GM23248 (cell line): ENCODE measurements around the gene COL7A1. TPM values are rescaled to one million over a fixed set of nuclear protein-coding genes. Genes with fewer than 3 reads are reported as not detected.
"Not testable (repeated sequence)": the region's sequence is repeated elsewhere in the genome, so short reads cannot be mapped to it uniquely, and the experiment has no call there.

Source experiments
- DNase-seq: peaks from one replicate; pipeline ENCODE4 v3.0.0-alpha.2; 2015
- H2AFZ ChIP-seq: fragments of 200-600 bp; sonication (generic); 2 replicates; pipeline ENCODE4 v1.6.1; 2016; ENCODE audit warnings: antibody characterized with exemption
- H3F3A ChIP-seq: fragments of 200-600 bp; sonication (generic); 2 replicates; pipeline ENCODE4 v1.6.1; 2016; ENCODE audit warnings: mild to moderate bottlenecking, antibody characterized with exemption, mixed run types; ENCODE audit not compliant: insufficient read depth
- H3K27ac ChIP-seq: fragments of 200-600 bp; sonication (generic); 2 replicates; pipeline ENCODE4 v1.5.1; 2016; ENCODE audit warnings: mild to moderate bottlenecking
- H3K27me3 ChIP-seq: fragments of 200-600 bp; sonication (generic); replicated peaks from 2 replicates; pipeline ENCODE4 v1.6.1; 2016; ENCODE audit warnings: mild to moderate bottlenecking; ENCODE audit not compliant: insufficient read depth
- H3K36me3 ChIP-seq: fragments of 200-600 bp; sonication (generic); 2 replicates; pipeline ENCODE4 v1.6.1; 2016; ENCODE audit warnings: low read depth, mild to moderate bottlenecking
- H3K4me1 ChIP-seq: fragments of 200-600 bp; sonication (generic); 2 replicates; pipeline ENCODE4 v1.6.1; 2016; ENCODE audit warnings: mild to moderate bottlenecking; ENCODE audit not compliant: insufficient read depth
- H3K4me2 ChIP-seq: fragments of 200-600 bp; sonication (generic); one replicate; pipeline ENCODE4 v1.6.1; 2016; ENCODE audit warnings: mild to moderate bottlenecking; ENCODE audit not compliant: unreplicated experiment
- H3K4me3 ChIP-seq: fragments of 200-600 bp; sonication (generic); 2 replicates; pipeline ENCODE4 v1.5.1; 2016; ENCODE audit warnings: mild to moderate bottlenecking
- H3K79me2 ChIP-seq: fragments of 200-600 bp; sonication (generic); 2 replicates; pipeline ENCODE4 v1.6.1; 2016; ENCODE audit warnings: mild to moderate bottlenecking; ENCODE audit not compliant: insufficient read depth
- H3K9ac ChIP-seq: fragments of 200-600 bp; sonication (generic); 2 replicates; pipeline ENCODE4 v1.6.1; 2016; ENCODE audit warnings: mild to moderate bottlenecking
- H3K9me2 ChIP-seq: fragments of 200-600 bp; sonication (generic); 2 replicates; pipeline ENCODE4 v1.6.1; 2016; ENCODE audit warnings: mixed run types, mild to moderate bottlenecking, moderate library complexity; ENCODE audit not compliant: insufficient read depth
- H3K9me3 ChIP-seq: fragments of 200-600 bp; sonication (generic); one replicate; pipeline ENCODE4 v1.6.1; 2017; ENCODE audit warnings: low read depth
- H4K20me1 ChIP-seq: fragments of 200-600 bp; sonication (generic); 2 replicates; pipeline ENCODE4 v1.6.0; 2016; ENCODE audit not compliant: insufficient read depth
- EZH2 ChIP-seq: fragments of 200-600 bp; sonication (generic); IDR thresholded peaks from 2 replicates; pipeline ENCODE4 v1.6.1; 2018; ENCODE audit warnings: antibody characterized with exemption, mild to moderate bottlenecking; ENCODE audit not compliant: insufficient read depth, poor library complexity, severe bottlenecking
- EZH2phosphoT487 ChIP-seq: fragments of 200-600 bp; sonication (generic); IDR thresholded peaks from 2 replicates; pipeline ENCODE4 v1.6.1; 2018; ENCODE audit warnings: antibody characterized with exemption, moderate library complexity, mild to moderate bottlenecking, low read depth; ENCODE audit not compliant: insufficient read depth
- WGBS, 2 experiments: methylation state at CpG; one replicate each; pipeline ENCODE4 v1.1.6; 2015 to 2017; ENCODE audit warnings: low lambda C conversion rate in 2 of 2, low coverage in 1 of 2; ENCODE audit errors: missing lambda C conversion rate in 2 of 2; 5-methylcytosine and 5-hydroxymethylcytosine counted together
- in situ Hi-C: fragments of 300-500 bp; cut with MboI; formaldehyde crosslinking; loops from 2 replicates; pipeline ENCODE4 v1.15.0; 2020
- polyA plus RNA-seq: library from polyadenylated mRNA; unstranded; fragments of >200 nt; fragmentation: Nextera tagmentation; extraction: Ambion mirVana; gene quantifications from 2 replicates; pipeline ENCODE4 v1.2.1, GENCODE V29; 2016
- total RNA-seq: library from RNA; depleted of rRNA; stranded (reverse); fragments of >200 nt; shearing (Covaris generic); gene quantifications from 2 replicates; pipeline ENCODE4 v1.2.3, GENCODE V29; 2014

The COL7A1 gene
- total and polyA plus RNA-seq, 2 experiments from 2014 or later = 11.2 to 33.6 TPM

- H3K9me2 ChIP-seq = no peaks in the 10 kb centered on the region
- DNase-seq = no peak
- H4K20me1 ChIP-seq = no peaks in the 10 kb centered on the region
These were observed 42.8 kb downstream of the COL7A1 start for GRCh38 chr3:48552111-48552951.

GRCh38 chr3:48551651-48552050, 43.5 kb downstream of the COL7A1 start:
- not testable (repeated sequence) for H3K4me2 ChIP-seq, H3F3A ChIP-seq, DNase-seq, H3K4me3 ChIP-seq, H3K4me1 ChIP-seq, H4K20me1 ChIP-seq, H3K27ac ChIP-seq, H3K36me3 ChIP-seq, H3K9me2 ChIP-seq, H2AFZ ChIP-seq, H3K9ac ChIP-seq, H3K9me3 ChIP-seq, H3K27me3 ChIP-seq
- in situ Hi-C loops = loop anchor here (5.0 kb wide), 1 partner anchor 84 kb away; a partner anchor contains a TSS
- 89 to 92% methylated on average over 7 of the region's 7 CpGs for WGBS, 2 experiments
- H3K79me2 ChIP-seq = peaks cover 10% of the 10 kb centered on the region

More at GRCh38 chr3:48552111-48552951, 42.8 kb downstream of the COL7A1 start:
- H3K4me2 ChIP-seq = no peak overlapping the region
- TF ChIP-seq EZH2phosphoT487 = no peak
- no peak for TF ChIP-seq EZH2
- H3K27ac ChIP-seq = no peak overlapping the region
- no peak overlapping the region for H3K9ac ChIP-seq
- H2AFZ ChIP-seq = no peak overlapping the region
- peaks cover 10% of the 10 kb centered on the region for H3K79me2 ChIP-seq
- H3K4me3 ChIP-seq = no peak overlapping the region
- no peaks in the 10 kb centered on the region for H3K9me3 ChIP-seq
- no peaks in the 10 kb centered on the region for H3K27me3 ChIP-seq
- H3K36me3 ChIP-seq = no peaks in the 10 kb centered on the region
- 0 out of 2 replicates have a peak, but pooled peaks cover 6% of the 10 kb centered on the region for H3F3A ChIP-seq
- WGBS, 2 experiments = 86 to 90% methylated on average over 14 of the region's 14 CpGs
- H3K4me1 ChIP-seq = no peaks in the 10 kb centered on the region
- in situ Hi-C loops = loop anchor here (5.0 kb wide), 1 partner anchor 85 kb away; a partner anchor contains a TSS

GRCh38 chr3:48548729-48549705, 46.1 kb downstream of the COL7A1 start:
- H3K9me3 ChIP-seq = no peaks in the 10 kb centered on the region
- H3K4me1 ChIP-seq = no peaks in the 10 kb centered on the region
- H3K79me2 ChIP-seq = no peaks in the 10 kb centered on the region
- no peaks in the 10 kb centered on the region for H4K20me1 ChIP-seq
- no peaks in the 10 kb centered on the region; the same call in 1 of the 2 replicates for H3K36me3 ChIP-seq
- no peaks in the 10 kb centered on the region for H3K9me2 ChIP-seq
- WGBS, 2 experiments = 53 to 59% methylated on average over 8 to 10 of the region's 10 CpGs
- H3K27ac ChIP-seq = no peak overlapping the region
- no peak overlapping the region for H2AFZ ChIP-seq
- in situ Hi-C loops = no loop called here
- 0 out of 2 replicates have a peak, but pooled peaks cover 2% of the 10 kb centered on the region for H3F3A ChIP-seq
- no peak for TF ChIP-seq EZH2
- no peak for TF ChIP-seq EZH2phosphoT487
- peak; percentile 83 for DNase-seq
- H3K27me3 ChIP-seq = no peaks in the 10 kb centered on the region
- H3K4me2 ChIP-seq = no peak overlapping the region
- H3K9ac ChIP-seq = no peak overlapping the region
- no peak overlapping the region for H3K4me3 ChIP-seq

DNA sequence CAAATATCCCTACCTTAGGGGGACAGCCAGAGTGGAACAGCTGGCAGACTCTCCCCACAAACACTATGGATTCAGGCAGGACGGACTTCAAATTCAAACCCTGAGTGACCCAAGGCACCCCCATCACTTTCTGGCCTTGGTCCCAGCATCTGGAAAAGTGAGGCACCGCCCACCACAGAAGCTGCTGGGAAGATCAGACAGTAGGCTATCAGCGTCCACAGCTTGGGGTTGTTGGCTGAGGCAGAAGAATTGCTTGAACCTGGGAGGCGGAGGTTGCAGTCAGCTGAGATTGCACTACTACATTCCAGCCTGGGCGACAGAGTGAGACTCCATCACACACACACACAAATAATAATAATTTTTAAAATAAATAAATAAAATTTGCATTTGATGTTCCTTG, 47.0 kb downstream of the COL7A1 start:
- DNase-seq = no peak
- no peaks in the 10 kb centered on the region for H3K79me2 ChIP-seq
- H3K27me3 ChIP-seq = no peaks in the 10 kb centered on the region
- no peaks in the 10 kb centered on the region for H4K20me1 ChIP-seq
- no peak for TF ChIP-seq EZH2phosphoT487
- TF ChIP-seq EZH2 = no peak
- 0 out of 2 replicates have a peak, but pooled peaks cover 2% of the 10 kb centered on the region for H3F3A ChIP-seq
- WGBS, 2 experiments = 66% methylated on average over 5 of the region's 5 CpGs
- in situ Hi-C loops = no loop called here
- no peaks in the 10 kb centered on the region for H3K9me3 ChIP-seq
- H3K9ac ChIP-seq = no peak overlapping the region
- H3K4me3 ChIP-seq = no peak overlapping the region
- no peaks in the 10 kb centered on the region; the same call in 1 of the 2 replicates for H3K36me3 ChIP-seq
- no peak overlapping the region for H3K27ac ChIP-seq
- no peaks in the 10 kb centered on the region for H3K9me2 ChIP-seq
- no peak overlapping the region for H3K4me2 ChIP-seq
- H2AFZ ChIP-seq = no peak overlapping the region
- no peaks in the 10 kb centered on the region for H3K4me1 ChIP-seq
